Liver (tissue), 9 donors: Measurements from ENCODE around the gene CRYBB3. TPM values are rescaled to one million over a fixed set of nuclear protein-coding genes. Genes with fewer than 3 reads are reported as not detected.

Experiments used
- DNase-seq: peaks from one replicate; pipeline ENCODE4 v3.0.0-alpha.2; 2017; ENCODE audit warnings: low spot score
- H3K27ac ChIP-seq, 2 donors: one replicate each; pipeline ENCODE4 v1.7.0; 2013; ENCODE audit warnings: inconsistent platforms in 2 of 2, low read length in 2 of 2, control low read depth in 1 of 2, low read depth in 1 of 2, mild to moderate bottlenecking in 1 of 2
- H3K27me3 ChIP-seq, 4 donors: one replicate each; pipeline versions ENCODE4 v1.6.1 to v1.7.0; 2013; ENCODE audit warnings: low read length in 3 of 4, inconsistent platforms in 1 of 4, mild to moderate bottlenecking in 1 of 4, moderate library complexity in 1 of 4; ENCODE audit not compliant: control insufficient read depth in 4 of 4, insufficient read depth in 4 of 4
- H3K36me3 ChIP-seq, 4 donors: one replicate each; pipeline versions ENCODE4 v1.6.1 to v1.7.0; 2013; ENCODE audit warnings: low read length in 3 of 4, mild to moderate bottlenecking in 3 of 4, low read depth in 1 of 4, moderate library complexity in 1 of 4; ENCODE audit not compliant: control insufficient read depth in 4 of 4, insufficient read depth in 3 of 4
- H3K4me1 ChIP-seq, 4 donors: one replicate each; pipeline versions ENCODE4 v1.6.1 to v1.7.0; 2013; ENCODE audit warnings: low read length in 3 of 4, mild to moderate bottlenecking in 3 of 4, moderate library complexity in 1 of 4; ENCODE audit not compliant: control insufficient read depth in 4 of 4, insufficient read depth in 4 of 4
- H3K4me3 ChIP-seq, 3 donors: one replicate each; pipeline versions ENCODE4 v1.6.1 to v1.7.0; 2013; ENCODE audit warnings: low read length in 3 of 3, control low read depth in 1 of 3, low read depth in 1 of 3, mild to moderate bottlenecking in 1 of 3
- H3K9ac ChIP-seq, 2 donors: one replicate each; pipeline ENCODE4 v1.7.0; 2013; ENCODE audit warnings: low read length in 2 of 2, mild to moderate bottlenecking in 2 of 2, moderate library complexity in 2 of 2, control low read depth in 1 of 2, low read depth in 1 of 2
- H3K9me3 ChIP-seq, 4 donors: one replicate each; pipeline versions ENCODE4 v1.6.1 to v1.7.0; 2013; ENCODE audit warnings: low read length in 3 of 4; ENCODE audit not compliant: control insufficient read depth in 4 of 4
- FOXA1 ChIP-seq: IDR thresholded peaks from 2 replicates; pipeline ENCODE4 v1.6.1; 2016; ENCODE audit warnings: antibody characterized with exemption
- FOXA2 ChIP-seq: IDR thresholded peaks from 2 replicates; pipeline ENCODE4 v1.6.1; 2016; ENCODE audit warnings: antibody characterized with exemption
- GABPA ChIP-seq, 2 donors: IDR thresholded peaks in 1 of 2; conservative IDR thresholded peaks in 1 of 2; 2 replicates each; pipeline ENCODE4 v1.6.1; 2016; ENCODE audit warnings: antibody characterized with exemption in 2 of 2, mild to moderate bottlenecking in 1 of 2, moderate library complexity in 1 of 2
- HNF4A ChIP-seq, 2 donors: conservative IDR thresholded peaks; 2 replicates each; pipeline ENCODE4 v1.6.1; 2016; ENCODE audit warnings: antibody characterized with exemption in 2 of 2, mild to moderate bottlenecking in 2 of 2
- HNF4G ChIP-seq: IDR thresholded peaks from 2 replicates; pipeline ENCODE4 v1.6.1; 2016; ENCODE audit warnings: antibody characterized with exemption
- JUND ChIP-seq, 2 donors: IDR thresholded peaks; 2 replicates each; pipeline ENCODE4 v1.6.1; 2016; ENCODE audit warnings: antibody characterized with exemption in 2 of 2
- NR2F2 ChIP-seq: IDR thresholded peaks from 2 replicates; pipeline ENCODE4 v1.6.1; 2016; ENCODE audit warnings: antibody characterized with exemption
- RAD21 ChIP-seq, 2 donors: IDR thresholded peaks; 2 replicates each; pipeline ENCODE4 v1.6.1; 2016; ENCODE audit warnings: antibody characterized with exemption in 2 of 2, mild to moderate bottlenecking in 2 of 2
- RXRA ChIP-seq, 2 donors: IDR thresholded peaks; 2 replicates each; pipeline ENCODE4 v1.6.1; 2017 to 2018; ENCODE audit warnings: antibody characterized with exemption in 2 of 2, mild to moderate bottlenecking in 1 of 2
- SP1 ChIP-seq: IDR thresholded peaks from 2 replicates; pipeline ENCODE4 v1.6.1; 2018; ENCODE audit warnings: antibody characterized with exemption, mild to moderate bottlenecking
- TAF1 ChIP-seq: conservative IDR thresholded peaks from 2 replicates; pipeline ENCODE4 v1.6.1; 2016; ENCODE audit warnings: antibody characterized with exemption, mild to moderate bottlenecking
- YY1 ChIP-seq: IDR thresholded peaks from 2 replicates; pipeline ENCODE4 v1.6.1; 2016; ENCODE audit warnings: antibody characterized with exemption, mild to moderate bottlenecking
- WGBS: extraction: QIAGEN DNeasy Blood & Tissue Kit; methylation state at CpG from one replicate; pipeline ENCODE4 v1.1.7; 2013; 5-methylcytosine and 5-hydroxymethylcytosine counted together
- polyA plus RNA-seq, 2 donors: library from polyadenylated mRNA; stranded (reverse) in 1 of 2; unstranded in 1 of 2; fragments of 200-250 nt in 1 of 2; fragments of >200 nt in 1 of 2; fragmentation: Nextera tagmentation in 1 of 2; extraction: Ambion mirVana in 1 of 2; gene quantifications; one replicate each; pipeline versions ENCODE4 v1.2.1 to v1.2.3, GENCODE V29; 2013 to 2015
- total RNA-seq, 2 donors: library from RNA; depleted of rRNA; stranded (reverse); fragments of >200 nt; gene quantifications; one replicate each; pipeline ENCODE4 v1.2.3, GENCODE V29; 2014
- TF ChIP-seq, protein P1 (sequence below): IDR thresholded peaks from 2 replicates; pipeline ENCODE4 v1.6.1; 2016; ENCODE audit warnings: antibody characterized with exemption, mild to moderate bottlenecking
- TF ChIP-seq, protein P2 (sequence below): IDR thresholded peaks from 2 replicates; pipeline ENCODE4 v1.6.1; 2016; ENCODE audit warnings: antibody characterized with exemption
- TF ChIP-seq, protein P3 (sequence below): IDR thresholded peaks from 2 replicates; pipeline ENCODE4 v1.6.1; 2016; ENCODE audit warnings: antibody characterized with exemption
- TF ChIP-seq, protein P4 (sequence below): IDR thresholded peaks from 2 replicates; pipeline ENCODE4 v1.6.1; 2016; ENCODE audit warnings: antibody characterized with exemption
- donor health status: healthy.
- donor health status: healthy.
- donor health status: healthy.
- donor health status: healthy.
- donor health status: healthy.

Gene CRYBB3
- total and polyA plus RNA-seq, 4 donors = 0.25 to 0.38 TPM; not detected in 2

DNA sequence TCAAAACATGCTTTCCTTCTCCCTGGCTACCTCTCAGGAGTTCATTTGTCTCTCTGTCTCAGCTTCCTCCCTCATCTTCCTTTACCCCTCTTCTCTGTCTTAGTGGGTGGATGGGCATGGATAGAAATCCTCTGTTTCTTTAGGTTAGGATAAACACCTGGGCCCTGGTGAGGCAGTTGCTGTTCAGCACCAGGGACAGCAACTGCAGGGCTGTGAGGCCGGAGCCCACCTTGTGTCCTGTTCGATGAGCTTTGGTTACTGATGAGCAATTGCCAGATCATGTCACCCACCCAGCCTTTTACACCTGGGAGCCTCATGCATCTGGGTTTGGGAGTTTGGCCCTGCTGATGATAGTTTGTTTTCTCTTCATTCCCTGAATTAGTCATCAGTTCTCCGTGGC is 6.1 kb upstream of the CRYBB3 start:
- no peak for DNase-seq
- Histone ChIP-seq H3K4me3 (no peak overlapping the region), H3K9ac (no peak overlapping the region), H3K27ac (no peak overlapping the region), H3K9me3 (no peaks in the 10 kb centered on the region), H3K36me3 (peaks cover 12 to 75% (median 50%) of the 10 kb centered on the region in 4 donors), H3K27me3 (no peaks in the 10 kb centered on the region), H3K4me1 (no peaks in the 10 kb centered on the region)
- 85% methylated on average over 3 of the region's 3 CpGs for WGBS
- no peak for TF ChIP-seq HNF4G
- TF ChIP-seq, protein P1, sequence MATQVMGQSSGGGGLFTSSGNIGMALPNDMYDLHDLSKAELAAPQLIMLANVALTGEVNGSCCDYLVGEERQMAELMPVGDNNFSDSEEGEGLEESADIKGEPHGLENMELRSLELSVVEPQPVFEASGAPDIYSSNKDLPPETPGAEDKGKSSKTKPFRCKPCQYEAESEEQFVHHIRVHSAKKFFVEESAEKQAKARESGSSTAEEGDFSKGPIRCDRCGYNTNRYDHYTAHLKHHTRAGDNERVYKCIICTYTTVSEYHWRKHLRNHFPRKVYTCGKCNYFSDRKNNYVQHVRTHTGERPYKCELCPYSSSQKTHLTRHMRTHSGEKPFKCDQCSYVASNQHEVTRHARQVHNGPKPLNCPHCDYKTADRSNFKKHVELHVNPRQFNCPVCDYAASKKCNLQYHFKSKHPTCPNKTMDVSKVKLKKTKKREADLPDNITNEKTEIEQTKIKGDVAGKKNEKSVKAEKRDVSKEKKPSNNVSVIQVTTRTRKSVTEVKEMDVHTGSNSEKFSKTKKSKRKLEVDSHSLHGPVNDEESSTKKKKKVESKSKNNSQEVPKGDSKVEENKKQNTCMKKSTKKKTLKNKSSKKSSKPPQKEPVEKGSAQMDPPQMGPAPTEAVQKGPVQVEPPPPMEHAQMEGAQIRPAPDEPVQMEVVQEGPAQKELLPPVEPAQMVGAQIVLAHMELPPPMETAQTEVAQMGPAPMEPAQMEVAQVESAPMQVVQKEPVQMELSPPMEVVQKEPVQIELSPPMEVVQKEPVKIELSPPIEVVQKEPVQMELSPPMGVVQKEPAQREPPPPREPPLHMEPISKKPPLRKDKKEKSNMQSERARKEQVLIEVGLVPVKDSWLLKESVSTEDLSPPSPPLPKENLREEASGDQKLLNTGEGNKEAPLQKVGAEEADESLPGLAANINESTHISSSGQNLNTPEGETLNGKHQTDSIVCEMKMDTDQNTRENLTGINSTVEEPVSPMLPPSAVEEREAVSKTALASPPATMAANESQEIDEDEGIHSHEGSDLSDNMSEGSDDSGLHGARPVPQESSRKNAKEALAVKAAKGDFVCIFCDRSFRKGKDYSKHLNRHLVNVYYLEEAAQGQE = peak; percentile 98
- TF ChIP-seq, protein P2, sequence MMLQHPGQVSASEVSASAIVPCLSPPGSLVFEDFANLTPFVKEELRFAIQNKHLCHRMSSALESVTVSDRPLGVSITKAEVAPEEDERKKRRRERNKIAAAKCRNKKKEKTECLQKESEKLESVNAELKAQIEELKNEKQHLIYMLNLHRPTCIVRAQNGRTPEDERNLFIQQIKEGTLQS = no peak

DNA sequence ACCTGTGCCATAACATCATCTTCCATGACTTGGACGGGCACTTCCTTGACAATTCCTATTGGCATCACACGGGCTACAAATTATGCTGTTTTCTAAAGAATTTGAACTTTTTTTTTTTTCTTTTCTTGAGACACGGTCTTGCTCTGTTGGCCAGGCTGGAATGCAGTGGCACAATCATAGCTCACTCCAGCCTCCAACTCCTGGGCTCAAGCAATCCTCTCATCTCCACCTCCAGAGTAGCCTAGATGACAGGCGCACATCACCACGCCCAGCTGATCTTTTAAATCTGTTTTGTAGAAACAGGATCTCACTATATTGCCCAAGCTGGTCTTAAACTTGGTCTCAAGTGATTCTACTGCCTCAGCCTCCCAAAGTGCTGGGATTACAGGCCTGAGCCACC is 3.3 kb upstream of the CRYBB3 start:
- Histone ChIP-seq H3K9me3 (no peaks in the 10 kb centered on the region), H3K9ac (no peak overlapping the region), H3K27me3 (no peaks in the 10 kb centered on the region), H3K27ac (no peak overlapping the region), H3K36me3 (peaks cover 6 to 58% (median 41%) of the 10 kb centered on the region in 4 donors), H3K4me1 (no peaks in the 10 kb centered on the region), H3K4me3 (no peak overlapping the region)
- WGBS = 97% methylated on average over 5 of the region's 5 CpGs
- no peak for TF ChIP-seq FOXA2
- TF ChIP-seq SP1 = no peak
- TF ChIP-seq, protein P3, sequence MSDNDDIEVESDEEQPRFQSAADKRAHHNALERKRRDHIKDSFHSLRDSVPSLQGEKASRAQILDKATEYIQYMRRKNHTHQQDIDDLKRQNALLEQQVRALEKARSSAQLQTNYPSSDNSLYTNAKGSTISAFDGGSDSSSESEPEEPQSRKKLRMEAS = no peak
- TF ChIP-seq GABPA (IDR thresholded peaks at IDR 0.05 in 1 of 2, conservative IDR thresholded peaks at IDR 0.05 in 1 of 2) = no peak
- TF ChIP-seq, protein P4, sequence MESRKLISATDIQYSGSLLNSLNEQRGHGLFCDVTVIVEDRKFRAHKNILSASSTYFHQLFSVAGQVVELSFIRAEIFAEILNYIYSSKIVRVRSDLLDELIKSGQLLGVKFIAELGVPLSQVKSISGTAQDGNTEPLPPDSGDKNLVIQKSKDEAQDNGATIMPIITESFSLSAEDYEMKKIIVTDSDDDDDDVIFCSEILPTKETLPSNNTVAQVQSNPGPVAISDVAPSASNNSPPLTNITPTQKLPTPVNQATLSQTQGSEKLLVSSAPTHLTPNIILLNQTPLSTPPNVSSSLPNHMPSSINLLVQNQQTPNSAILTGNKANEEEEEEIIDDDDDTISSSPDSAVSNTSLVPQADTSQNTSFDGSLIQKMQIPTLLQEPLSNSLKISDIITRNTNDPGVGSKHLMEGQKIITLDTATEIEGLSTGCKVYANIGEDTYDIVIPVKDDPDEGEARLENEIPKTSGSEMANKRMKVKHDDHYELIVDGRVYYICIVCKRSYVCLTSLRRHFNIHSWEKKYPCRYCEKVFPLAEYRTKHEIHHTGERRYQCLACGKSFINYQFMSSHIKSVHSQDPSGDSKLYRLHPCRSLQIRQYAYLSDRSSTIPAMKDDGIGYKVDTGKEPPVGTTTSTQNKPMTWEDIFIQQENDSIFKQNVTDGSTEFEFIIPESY = no peak
- TF ChIP-seq RXRA (IDR thresholded peaks at IDR 0.05) = no peak
- TF ChIP-seq HNF4A (conservative IDR thresholded peaks at IDR 0.05) = no peak
- no peak for DNase-seq

DNA sequence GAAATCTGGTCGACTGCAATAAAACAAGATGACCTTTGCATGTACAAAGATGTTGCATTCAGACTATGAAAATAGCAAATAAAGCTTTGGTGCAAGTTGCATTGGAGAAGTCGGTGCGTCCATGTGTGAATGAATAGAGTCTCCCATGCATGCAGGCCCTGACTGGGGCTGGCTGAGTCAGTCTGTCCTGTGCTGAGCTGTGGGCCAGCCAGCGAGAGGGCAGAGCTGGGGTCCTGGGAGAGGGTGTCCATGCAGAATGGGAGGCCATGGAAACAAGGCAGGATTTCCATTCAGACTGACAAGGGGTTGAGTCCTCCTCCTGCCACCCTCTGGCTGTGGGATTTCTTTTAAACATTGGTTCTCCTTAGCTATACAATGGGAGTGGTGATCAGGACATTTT is 2.3 kb upstream of the CRYBB3 start:
- Histone ChIP-seq H3K9ac (no peak overlapping the region), H3K27ac (no peak overlapping the region), H3K9me3 (no peaks in the 10 kb centered on the region), H3K4me3 (no peak overlapping the region), H3K4me1 (no peaks in the 10 kb centered on the region), H3K27me3 (no peaks in the 10 kb centered on the region), H3K36me3 (peaks cover 6 to 49% (median 33%) of the 10 kb centered on the region in 4 donors)
- no peak for DNase-seq
- 91% methylated on average over 4 of the region's 4 CpGs for WGBS
- TF ChIP-seq SP1 (no peak), HNF4G (no peak), TAF1 (no peak), FOXA1 (no peak), YY1 (no peak), JUND (IDR thresholded peaks at IDR 0.05) (no peak), RAD21 (IDR thresholded peaks at IDR 0.05) (no peak), RXRA (IDR thresholded peaks at IDR 0.05) (no peak), GABPA (IDR thresholded peaks at IDR 0.05 in 1 of 2, conservative IDR thresholded peaks at IDR 0.05 in 1 of 2) (no peak), NR2F2 (no peak)
- TF ChIP-seq, protein P3 = no peak
- TF ChIP-seq, protein P1 = no peak
